CD4-positive, alpha-beta T cell treated with Interleukin-15 for 1 hour (primary cell): ENCODE data around the gene PRAC1.

Experiments
- DNase-seq: peaks from one replicate; pipeline ENCODE4 v3.0.0-alpha.2; 2020

PRAC1 gene

GRCh38 chr17:48692049-48692448 is 30.3 kb downstream of the PRAC1 start:
- DNase-seq: no peak

DNA sequence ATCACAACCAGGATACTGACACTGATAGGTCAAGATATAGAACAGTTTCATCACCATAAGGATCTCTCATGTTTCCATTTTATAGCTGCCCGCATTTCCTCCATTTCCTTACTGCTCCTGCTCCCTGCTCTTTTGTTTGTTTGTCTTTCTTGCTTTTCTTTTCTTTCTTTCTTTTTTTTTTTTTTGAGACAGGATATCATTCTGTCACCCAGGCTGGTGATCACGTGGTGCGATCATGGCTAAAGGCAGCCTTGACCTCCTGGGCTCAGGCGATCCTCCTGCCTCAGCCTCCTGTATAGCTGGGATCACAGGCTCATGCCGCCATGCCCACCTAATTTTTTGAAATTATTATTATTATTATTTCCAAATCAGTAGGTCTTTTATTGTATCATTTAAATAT is 31.7 kb downstream of the PRAC1 start:
- no peak for DNase-seq

DNA sequence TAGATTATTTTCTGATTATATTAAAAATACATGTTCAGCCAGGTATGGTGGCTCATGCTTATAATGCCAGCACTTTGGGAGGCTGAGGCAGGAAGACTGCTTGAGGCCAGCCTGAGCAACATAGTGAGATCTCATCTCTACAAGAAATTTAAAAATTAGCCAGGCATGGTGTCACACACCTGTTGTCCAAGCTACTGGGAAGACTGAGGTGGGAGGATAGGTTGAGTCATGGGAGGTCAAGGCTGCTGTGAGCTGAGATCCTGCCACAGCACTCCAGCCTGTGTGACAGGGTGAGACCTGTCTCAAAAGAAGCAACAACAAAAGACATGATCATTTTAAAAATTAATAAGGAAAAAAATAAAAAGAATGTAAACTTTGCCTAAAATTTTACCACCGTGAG is 40.7 kb downstream of the PRAC1 start:
- no peak for DNase-seq

DNA sequence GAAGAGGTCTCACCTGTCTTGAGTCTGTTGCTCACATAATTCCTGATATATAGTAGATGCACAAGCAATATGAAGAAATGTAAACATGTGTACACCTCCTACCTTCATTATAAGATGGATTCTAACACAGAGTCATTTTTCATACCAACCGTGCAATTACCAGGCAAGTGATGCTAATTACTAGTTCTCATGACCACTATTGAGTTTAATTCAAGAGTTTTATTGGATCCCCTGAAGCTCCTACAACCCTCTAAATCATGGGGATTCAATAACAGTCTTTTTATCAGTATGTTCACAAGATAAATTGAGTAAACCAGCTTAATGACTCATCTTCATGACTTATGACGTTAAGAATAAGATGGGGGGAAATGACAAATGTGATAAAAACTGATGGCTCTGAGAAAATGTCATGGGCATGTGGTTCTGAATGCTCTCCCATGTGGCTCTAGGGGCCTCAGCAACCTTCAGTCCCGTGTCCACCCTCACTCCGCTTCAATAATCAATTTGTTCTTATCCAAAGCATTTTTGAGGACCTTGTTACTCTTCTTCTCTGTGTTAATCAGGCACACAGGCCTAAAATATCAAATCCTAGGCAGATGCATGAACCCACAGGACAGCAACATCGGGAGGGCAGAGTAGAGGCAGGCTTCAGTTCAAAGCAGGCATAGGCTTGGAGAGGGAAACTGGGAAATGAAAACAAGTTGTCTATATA is 42.8 kb downstream of the PRAC1 start:
- no peak for DNase-seq

DNA sequence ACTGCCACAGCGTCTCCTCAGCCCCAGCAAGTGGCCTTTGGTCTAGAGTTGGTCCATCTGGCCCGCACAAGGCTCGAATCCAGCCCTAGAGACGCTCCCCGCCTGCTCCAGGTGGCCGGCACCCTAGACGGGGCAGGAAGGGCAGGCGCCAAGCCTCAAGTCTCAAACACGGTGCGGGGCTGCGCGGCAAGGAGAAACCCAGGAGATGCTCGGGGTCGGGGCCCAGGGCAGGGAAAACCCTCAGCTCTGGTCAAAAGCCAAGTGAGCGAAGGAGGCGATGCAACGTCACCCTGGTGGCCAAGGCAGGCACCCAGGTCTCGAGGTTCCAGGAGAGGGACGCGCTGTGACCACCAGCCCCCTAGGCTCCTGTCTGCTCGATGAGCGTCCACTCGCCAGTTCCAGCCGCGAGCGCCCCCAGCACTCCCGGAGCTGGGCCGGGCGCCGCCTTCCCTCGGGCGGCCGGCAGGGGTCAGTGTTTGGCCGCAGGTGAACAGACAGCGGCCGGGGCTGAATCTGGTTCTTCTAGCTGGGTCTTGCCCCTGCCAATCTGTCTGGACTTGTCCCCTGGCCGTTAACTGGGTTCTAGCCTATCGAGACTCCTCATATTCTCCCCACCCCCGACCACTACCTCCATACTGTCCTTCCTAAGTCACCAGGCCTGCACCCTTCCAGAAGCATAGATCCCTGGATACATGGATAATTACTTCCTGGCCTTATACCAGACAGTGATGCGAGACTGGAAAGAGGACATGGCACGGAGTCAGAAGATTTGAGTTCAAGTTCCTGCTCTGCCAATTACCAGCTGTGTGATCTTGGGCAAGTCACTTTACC is 44.0 kb downstream of the PRAC1 start:
- DNase-seq: peak; percentile 48

DNA sequence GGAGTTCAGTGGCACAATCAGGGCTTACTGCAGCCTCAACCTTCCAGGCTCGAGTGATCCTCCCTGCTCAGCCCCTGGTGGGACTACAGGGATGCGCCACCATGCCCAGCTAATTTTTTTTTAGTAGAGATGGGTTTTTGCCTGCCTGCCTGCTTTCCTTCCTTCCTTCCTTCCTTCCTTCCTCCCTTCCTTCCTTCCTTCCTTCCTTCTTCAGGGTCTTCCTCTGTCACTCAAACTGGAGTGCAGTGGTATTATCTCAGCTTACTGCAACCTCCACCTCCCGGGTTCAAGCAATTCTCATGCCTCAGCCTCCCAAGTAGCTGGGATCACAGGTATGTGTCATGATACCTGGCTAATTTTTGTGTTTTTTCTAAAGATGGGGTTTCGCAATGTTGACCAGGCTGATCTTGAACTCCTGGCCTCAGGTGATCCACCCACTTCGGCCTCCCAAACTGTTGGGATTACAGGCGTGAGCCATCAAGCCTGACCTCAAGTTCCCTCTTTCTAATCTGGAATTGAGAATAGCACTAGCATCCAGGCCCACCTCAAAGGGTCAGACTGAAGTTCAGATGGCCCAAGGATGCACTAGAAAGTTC is 45.3 kb downstream of the PRAC1 start:
- DNase-seq: no peak

DNA sequence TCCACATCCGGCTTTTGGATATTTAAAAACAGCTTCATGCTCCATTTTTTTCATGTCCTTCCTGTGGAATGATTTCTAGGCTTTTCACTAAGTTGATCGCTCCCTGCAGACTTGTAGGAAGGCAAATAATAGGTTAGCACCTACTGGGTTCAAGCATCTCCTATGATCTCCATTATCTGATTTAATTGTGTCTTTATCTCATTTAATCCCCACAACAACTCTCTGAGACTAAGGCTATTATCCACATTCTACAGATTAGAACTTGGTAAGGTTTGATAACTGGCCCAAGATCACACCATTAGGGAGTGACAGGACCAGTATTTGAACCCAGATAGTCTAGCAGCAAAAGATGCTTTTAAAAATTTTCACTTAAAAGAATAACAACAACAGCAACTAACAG is 50.0 kb downstream of the PRAC1 start:
- no peak for DNase-seq
